Neural cell (in vitro differentiated cells): ENCODE data around the gene ZNF557.

Experiments
- POLR2AphosphoS5 ChIP-seq: IDR thresholded peaks from 2 replicates; pipeline ENCODE4 v1.6.1; 2012
- TF ChIP-seq, protein P1 (sequence below): fragments of 450-650 bp; IDR thresholded peaks from 2 replicates; pipeline ENCODE4 v1.5.1; 2014; ENCODE audit warnings: antibody characterized with exemption, mild to moderate bottlenecking, moderate library complexity; ENCODE audit not compliant: poor library complexity, severe bottlenecking

DNA sequence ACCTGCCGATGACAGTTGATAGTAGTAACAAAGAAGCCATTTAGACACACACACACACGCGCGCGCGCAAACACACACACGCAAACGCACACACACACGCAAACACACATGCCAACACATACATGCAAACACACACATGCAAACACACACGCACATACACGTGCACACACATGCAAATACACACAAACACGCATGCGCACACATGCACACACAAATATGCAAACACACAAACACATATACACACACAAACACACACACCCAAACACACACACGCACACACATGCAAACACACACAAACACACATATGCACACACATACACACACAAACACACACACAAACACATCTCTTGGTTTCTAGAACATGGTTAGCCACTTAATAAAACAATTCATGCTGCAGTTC lies 50.1 kb downstream of the ZNF557 start:
- TF ChIP-seq POLR2AphosphoS5: no peak
- TF ChIP-seq, protein P1, sequence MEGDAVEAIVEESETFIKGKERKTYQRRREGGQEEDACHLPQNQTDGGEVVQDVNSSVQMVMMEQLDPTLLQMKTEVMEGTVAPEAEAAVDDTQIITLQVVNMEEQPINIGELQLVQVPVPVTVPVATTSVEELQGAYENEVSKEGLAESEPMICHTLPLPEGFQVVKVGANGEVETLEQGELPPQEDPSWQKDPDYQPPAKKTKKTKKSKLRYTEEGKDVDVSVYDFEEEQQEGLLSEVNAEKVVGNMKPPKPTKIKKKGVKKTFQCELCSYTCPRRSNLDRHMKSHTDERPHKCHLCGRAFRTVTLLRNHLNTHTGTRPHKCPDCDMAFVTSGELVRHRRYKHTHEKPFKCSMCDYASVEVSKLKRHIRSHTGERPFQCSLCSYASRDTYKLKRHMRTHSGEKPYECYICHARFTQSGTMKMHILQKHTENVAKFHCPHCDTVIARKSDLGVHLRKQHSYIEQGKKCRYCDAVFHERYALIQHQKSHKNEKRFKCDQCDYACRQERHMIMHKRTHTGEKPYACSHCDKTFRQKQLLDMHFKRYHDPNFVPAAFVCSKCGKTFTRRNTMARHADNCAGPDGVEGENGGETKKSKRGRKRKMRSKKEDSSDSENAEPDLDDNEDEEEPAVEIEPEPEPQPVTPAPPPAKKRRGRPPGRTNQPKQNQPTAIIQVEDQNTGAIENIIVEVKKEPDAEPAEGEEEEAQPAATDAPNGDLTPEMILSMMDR: no peak
